ENCODE results near the gene MAGI2.

- TF ChIP-seq POLR2A (IDR thresholded peaks at IDR 0.05) (no peak), CTCF (IDR thresholded peaks at IDR 0.05) (no peak)
Measured at GRCh38 chr7:78306634-78307033, 1146.8 kb downstream of the MAGI2 start.
